A673 (cell line): ENCODE data around the gene GNAS.

Experiments
- CTCF ChIP-seq: fragments of 300-800, 200-600 bp; sonication (generic); conservative IDR thresholded peaks from 2 replicates; pipeline ENCODE4 v1.5.1; 2017; ENCODE audit warnings: low read depth, mild to moderate bottlenecking, antibody characterized with exemption, low read length, moderate library complexity, mixed read lengths
- EZH2 ChIP-seq: fragments of 200-600 bp; sonication (generic); IDR thresholded peaks from 2 replicates; pipeline ENCODE4 v1.6.1; 2017; ENCODE audit warnings: borderline replicate concordance, low read depth, mild to moderate bottlenecking, mixed read lengths, antibody characterized with exemption, low read length; ENCODE audit not compliant: poor library complexity, severe bottlenecking

- TF ChIP-seq EZH2 (no peak), CTCF (no peak)
These were observed 39.1 kb upstream of the GNAS start for GRCh38 chr20:58813369-58813768.
